GM12873 (cell line): ENCODE results near the gene FSTL3.

ENCODE experiments used
- TF ChIP-seq, protein P1 (sequence below): IDR thresholded peaks from 2 replicates; pipeline ENCODE4 v1.5.1; 2012; ENCODE audit warnings: low read depth, mild to moderate bottlenecking, moderate library complexity, low read length, control low read depth; ENCODE audit not compliant: insufficient read depth; ENCODE audit errors: missing control alignments

The FSTL3 gene

DNA sequence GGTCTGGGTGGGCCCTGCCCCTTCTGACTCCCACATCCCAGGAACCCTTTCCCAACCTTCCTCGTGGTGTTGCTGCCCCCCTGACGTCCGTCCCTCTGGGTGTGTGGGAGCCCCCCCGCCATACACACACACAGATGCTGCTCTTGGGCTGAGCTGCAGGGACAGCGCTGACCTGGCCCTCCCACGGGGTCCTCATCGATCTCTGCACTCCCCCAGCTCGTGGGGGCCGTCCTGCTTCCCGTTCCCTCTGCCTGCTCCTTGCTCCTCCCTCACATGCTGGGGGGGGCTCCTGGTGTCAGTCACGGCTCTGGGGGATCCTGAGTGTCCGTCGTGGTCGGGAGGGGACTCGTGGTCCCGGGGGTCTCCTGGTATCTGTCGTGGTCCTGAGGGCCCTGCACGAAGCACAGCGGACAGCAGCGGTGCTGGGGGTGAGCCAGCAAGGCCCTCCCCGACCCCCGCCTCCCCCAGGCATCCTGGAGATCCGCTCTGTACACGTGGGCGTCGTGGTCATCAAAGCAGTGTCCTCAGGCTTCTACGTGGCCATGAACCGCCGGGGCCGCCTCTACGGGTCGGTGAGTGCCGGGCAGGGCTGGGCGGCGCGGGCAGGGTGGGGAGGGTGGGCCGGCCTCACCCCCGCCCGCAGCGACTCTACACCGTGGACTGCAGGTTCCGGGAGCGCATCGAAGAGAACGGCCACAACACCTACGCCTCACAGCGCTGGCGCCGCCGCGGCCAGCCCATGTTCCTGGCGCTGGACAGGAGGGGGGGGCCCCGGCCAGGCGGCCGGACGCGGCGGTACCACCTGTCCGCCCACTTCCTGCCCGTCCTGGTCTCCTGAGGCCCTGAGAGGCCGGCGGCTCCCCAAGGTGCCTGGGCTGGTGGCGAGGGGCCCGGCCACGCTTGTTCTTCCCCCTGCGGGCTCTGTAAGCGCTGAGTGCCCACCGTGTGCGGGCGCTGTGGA lies 33.1 kb upstream of the FSTL3 start:
- TF ChIP-seq, protein P1, sequence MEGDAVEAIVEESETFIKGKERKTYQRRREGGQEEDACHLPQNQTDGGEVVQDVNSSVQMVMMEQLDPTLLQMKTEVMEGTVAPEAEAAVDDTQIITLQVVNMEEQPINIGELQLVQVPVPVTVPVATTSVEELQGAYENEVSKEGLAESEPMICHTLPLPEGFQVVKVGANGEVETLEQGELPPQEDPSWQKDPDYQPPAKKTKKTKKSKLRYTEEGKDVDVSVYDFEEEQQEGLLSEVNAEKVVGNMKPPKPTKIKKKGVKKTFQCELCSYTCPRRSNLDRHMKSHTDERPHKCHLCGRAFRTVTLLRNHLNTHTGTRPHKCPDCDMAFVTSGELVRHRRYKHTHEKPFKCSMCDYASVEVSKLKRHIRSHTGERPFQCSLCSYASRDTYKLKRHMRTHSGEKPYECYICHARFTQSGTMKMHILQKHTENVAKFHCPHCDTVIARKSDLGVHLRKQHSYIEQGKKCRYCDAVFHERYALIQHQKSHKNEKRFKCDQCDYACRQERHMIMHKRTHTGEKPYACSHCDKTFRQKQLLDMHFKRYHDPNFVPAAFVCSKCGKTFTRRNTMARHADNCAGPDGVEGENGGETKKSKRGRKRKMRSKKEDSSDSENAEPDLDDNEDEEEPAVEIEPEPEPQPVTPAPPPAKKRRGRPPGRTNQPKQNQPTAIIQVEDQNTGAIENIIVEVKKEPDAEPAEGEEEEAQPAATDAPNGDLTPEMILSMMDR = no peak

DNA sequence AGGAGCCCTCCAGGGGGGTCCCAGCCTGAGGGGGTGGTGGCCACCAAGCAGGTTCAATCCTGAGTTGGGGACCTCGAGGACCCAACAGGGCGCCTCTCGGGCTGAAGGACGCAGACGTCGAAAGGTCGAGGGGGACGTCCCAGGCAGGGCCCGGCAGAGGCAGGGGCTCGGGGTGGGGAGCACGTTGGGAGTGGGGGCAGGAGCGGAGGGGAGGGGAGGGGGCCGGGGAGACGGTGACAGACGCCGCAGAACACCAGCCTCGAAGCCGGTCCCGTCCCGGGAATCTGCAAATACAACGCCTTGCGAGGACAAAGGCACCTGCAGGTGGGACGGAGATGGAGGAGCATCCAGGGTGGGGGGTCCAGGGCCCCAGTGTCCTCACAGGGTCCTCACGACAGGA lies 32.5 kb upstream of the FSTL3 start:
- TF ChIP-seq, protein P1 = no peak

DNA sequence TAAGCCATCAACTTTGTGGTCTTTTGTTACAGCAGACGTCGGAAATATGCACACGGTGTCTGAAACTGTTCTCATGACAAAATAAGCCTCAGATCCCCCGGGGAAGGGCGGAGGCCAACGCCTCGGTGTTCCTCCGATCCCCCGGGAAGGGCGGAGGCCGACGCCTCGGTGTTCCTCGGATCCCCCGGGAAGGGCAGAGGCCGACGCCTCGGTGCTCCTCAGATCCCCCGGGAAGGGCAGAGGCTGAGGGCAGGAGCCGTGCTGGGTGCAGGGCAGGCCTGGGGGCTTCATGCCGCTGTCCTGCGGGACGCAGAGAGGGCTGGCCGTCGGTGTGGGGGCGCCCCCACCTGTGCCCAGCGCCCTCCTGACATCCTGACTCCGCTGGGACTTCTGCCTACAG lies 31.8 kb upstream of the FSTL3 start:
- TF ChIP-seq, protein P1 = no peak

DNA sequence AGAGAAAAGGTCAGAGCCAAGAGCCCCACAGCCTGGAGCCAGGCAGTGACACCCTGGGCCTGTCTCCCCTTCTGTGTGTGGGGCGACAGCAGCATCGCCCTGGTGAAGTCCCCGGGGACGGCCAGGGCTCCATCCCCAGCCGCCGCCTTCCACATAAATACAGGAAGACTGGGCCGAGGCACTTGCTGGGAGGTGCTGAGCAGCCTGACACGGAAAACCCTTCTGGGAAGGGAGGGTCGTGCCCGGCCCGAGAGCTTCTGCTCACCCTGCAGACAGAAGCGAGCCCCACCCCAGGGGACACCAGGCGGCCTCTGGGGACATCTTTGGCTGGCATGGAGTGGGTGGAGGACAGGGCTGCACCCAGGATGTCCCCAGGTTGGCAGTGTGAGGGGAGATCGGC lies 31.4 kb upstream of the FSTL3 start:
- TF ChIP-seq, protein P1 = no peak

DNA sequence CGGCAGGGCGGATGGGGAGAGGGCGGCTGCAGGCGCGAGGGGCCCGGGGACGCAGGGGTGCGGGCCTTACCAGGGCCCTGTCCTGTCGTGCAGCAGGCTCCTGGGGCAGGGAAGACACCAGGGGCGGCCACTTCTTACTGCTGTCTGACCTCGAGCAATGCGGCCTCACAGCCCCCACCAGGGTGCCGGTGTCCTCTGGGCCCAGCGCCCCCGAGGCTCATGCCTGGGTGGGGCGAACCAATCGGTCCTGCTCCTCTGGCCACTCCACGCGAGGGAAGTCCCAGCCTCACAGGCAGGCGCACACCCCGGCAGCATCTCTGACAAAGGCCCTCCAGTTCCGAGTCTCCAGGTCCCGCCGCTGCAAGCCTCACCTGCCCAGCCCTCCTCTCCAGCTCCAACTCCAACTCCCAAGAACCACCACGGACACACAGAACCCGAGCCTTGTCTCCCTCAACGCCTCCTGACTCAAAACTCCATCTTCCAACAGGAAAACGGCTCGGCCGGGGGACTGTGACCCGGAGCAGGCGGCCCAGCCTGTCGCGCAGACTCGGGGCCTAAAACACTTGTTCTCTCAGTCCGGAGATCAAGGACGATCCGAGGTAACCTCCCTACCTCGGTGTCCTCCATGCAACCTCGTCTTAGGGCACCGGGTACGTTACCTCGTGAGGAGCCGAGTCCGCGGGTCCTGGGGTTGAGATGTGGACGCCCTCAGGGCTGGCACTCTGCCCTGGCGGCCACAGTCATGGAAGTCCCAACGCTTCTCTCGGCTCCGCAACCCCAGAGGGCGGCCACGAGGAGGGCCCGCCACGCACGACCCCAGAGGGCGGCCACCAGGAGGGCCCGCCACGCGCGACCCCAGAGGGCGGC lies 30.0 kb upstream of the FSTL3 start:
- TF ChIP-seq, protein P1 = no peak

DNA sequence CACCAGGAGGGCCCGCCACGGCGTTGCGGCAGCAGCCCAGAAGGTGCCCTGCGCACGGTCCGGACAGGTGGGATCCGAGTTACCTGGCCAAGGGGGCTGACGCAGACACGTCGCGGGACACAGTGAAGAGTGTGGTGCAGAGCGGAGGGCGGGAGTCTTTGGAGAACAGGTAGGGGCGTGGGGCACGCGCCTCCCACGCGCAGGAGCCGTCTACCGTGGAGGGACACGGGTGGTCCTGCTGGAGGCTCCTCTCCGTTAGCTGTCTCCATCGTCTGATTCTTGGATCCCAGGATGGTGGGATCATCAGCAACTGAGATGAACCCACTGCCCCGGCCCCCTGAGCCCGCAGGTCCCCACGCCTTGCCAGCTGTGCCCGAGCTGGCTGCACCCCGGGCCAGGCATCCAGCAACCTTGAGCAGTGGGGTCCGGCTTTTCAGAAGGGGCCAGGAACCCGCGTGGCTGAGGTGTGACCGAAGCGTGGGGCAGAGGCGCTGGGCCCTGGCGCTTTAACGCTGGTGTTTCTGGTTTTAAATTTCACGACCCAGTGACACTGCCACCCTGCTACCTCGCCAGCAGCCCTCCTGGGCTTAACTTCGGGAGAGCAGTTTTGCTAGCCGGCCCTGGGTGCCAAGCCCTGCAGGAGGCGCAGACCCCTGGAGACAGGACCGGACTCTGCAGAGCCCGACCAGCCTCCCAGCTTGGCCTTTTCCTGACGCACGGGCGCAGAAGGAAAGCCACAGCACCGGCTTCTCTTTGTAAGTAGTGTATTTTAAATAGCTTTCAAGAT lies 29.2 kb upstream of the FSTL3 start:
- TF ChIP-seq, protein P1 = no peak
